Gastrocnemius medialis (tissue), 4 donors: ENCODE data around the gene RBFOX1.

ENCODE experiments used
- CTCF ChIP-seq, 5 experiments: fragments of 450-650 bp in 3 of 5; fragments of 200-600 bp in 2 of 5; sonication (generic) in 2 of 5; IDR thresholded peaks in 4 of 5; conservative IDR thresholded peaks in 1 of 5; 1 replicate in 4 of 5; 2 replicates in 1 of 5; pipeline ENCODE4 v1.5.1; 2016 to 2019; ENCODE audit warnings: antibody characterized with exemption in 5 of 5, mild to moderate bottlenecking in 3 of 5, moderate library complexity in 3 of 5
- POLR2A ChIP-seq, 2 donors: fragments of 450-650 bp; IDR thresholded peaks; one replicate each; pipeline ENCODE4 v1.6.1; 2017; ENCODE audit warnings: antibody characterized with exemption in 2 of 2, mild to moderate bottlenecking in 2 of 2, moderate library complexity in 2 of 2

GRCh38 chr16:7426161-7426560, 93.5 kb downstream of the RBFOX1 start:
- no peak for TF ChIP-seq CTCF (IDR thresholded peaks at IDR 0.05 in 4 of 5, conservative IDR thresholded peaks at IDR 0.05 in 1 of 5)
- TF ChIP-seq POLR2A (IDR thresholded peaks at IDR 0.05), result no peak
